NT2/D1 (cell line): ENCODE results near the gene NTN3.
A peak's percentile ranks its signal among the peaks of the same experiment; 100 is the strongest.

Experiments used
- DNase-seq: peaks from one replicate; pipeline ENCODE4 v3.0.0-alpha.2; 2011; ENCODE audit warnings: low read depth, low spot score
- H3K27me3 ChIP-seq: 2 replicates; pipeline ENCODE4 v1.6.0; 2011; ENCODE audit warnings: mild to moderate bottlenecking; ENCODE audit not compliant: insufficient read length, insufficient read depth
- H3K36me3 ChIP-seq: 2 replicates; pipeline ENCODE4 v1.6.1; 2011; ENCODE audit warnings: mild to moderate bottlenecking, low read length, mixed read lengths; ENCODE audit not compliant: insufficient read depth, insufficient read length
- H3K4me1 ChIP-seq: 2 replicates; pipeline ENCODE4 v1.5.1; 2011; ENCODE audit not compliant: insufficient read depth, insufficient read length
- H3K4me3 ChIP-seq: 2 replicates; pipeline ENCODE4 v1.5.1; 2011; ENCODE audit warnings: low read depth; ENCODE audit not compliant: insufficient read length
- H3K9ac ChIP-seq: 2 replicates; pipeline ENCODE4 v1.6.0; 2011; ENCODE audit warnings: low read depth; ENCODE audit not compliant: insufficient read length
- H3K9me3 ChIP-seq: 2 replicates; pipeline ENCODE4 v1.5.1; 2011; ENCODE audit warnings: mild to moderate bottlenecking, low read length; ENCODE audit not compliant: insufficient read depth
- SUZ12 ChIP-seq: IDR thresholded peaks from 2 replicates; pipeline ENCODE4 v1.6.1; 2011; ENCODE audit not compliant: insufficient read length, insufficient read depth; ENCODE audit errors: extremely low read depth
- YY1 ChIP-seq: IDR thresholded peaks from 2 replicates; pipeline ENCODE4 v1.6.1; 2011; ENCODE audit not compliant: insufficient read length, insufficient read depth
- ZNF274 ChIP-seq: IDR thresholded peaks from 2 replicates; pipeline ENCODE4 v1.6.1; 2011; ENCODE audit warnings: mild to moderate bottlenecking, low read depth, low read length

The NTN3 gene

GRCh38 chr16:2460916-2461315 is 10.2 kb upstream of the NTN3 start:
- Histone ChIP-seq H3K4me3 (peak overlapping the region; percentile 72), H3K9ac (peak overlapping the region; percentile 89)

GRCh38 chr16:2462031-2462866 is 8.8 kb upstream of the NTN3 start:
- Histone ChIP-seq H3K36me3 (peaks cover 61% of the 10 kb centered on the region), H3K27me3 (no peaks in the 10 kb centered on the region), H3K9ac (peak overlapping the region; percentile 89), H3K4me1 (peaks cover 39% of the 10 kb centered on the region), H3K9me3 (no peaks in the 10 kb centered on the region), H3K4me3 (no peak overlapping the region)
- no peak for DNase-seq
- TF ChIP-seq YY1 (no peak), SUZ12 (no peak), ZNF274 (no peak)

More at GRCh38 chr16:2460916-2461315, 10.2 kb upstream of the NTN3 start:
- DNase-seq, result no peak
- H3K27me3 ChIP-seq, result no peaks in the 10 kb centered on the region
- H3K36me3 ChIP-seq, result peaks cover 72% of the 10 kb centered on the region
- TF ChIP-seq SUZ12, result no peak
- TF ChIP-seq ZNF274, result no peak
- TF ChIP-seq YY1, result no peak
- peaks cover 43% of the 10 kb centered on the region for H3K4me1 ChIP-seq
- no peaks in the 10 kb centered on the region for H3K9me3 ChIP-seq

- Histone ChIP-seq H3K9ac (peak overlapping the region; percentile 24), H3K4me1 (peaks cover 41% of the 10 kb centered on the region), H3K36me3 (peaks cover 44% of the 10 kb centered on the region), H3K9me3 (no peaks in the 10 kb centered on the region), H3K4me3 (no peak overlapping the region), H3K27me3 (no peaks in the 10 kb centered on the region)
- TF ChIP-seq YY1 (no peak), SUZ12 (no peak), ZNF274 (no peak)
- DNase-seq, result no peak
These were observed 6.8 kb upstream of the NTN3 start for GRCh38 chr16:2464333-2464732.

- H3K9ac ChIP-seq, result peak overlapping the region; percentile 3
- H3K9me3 ChIP-seq, result no peaks in the 10 kb centered on the region
- TF ChIP-seq SUZ12, result no peak
- TF ChIP-seq YY1, result no peak
- TF ChIP-seq ZNF274, result no peak
- no peak overlapping the region for H3K4me3 ChIP-seq
- H3K4me1 ChIP-seq, result peaks cover 49% of the 10 kb centered on the region
- DNase-seq, result no peak
- H3K27me3 ChIP-seq, result peaks cover 6% of the 10 kb centered on the region
- H3K36me3 ChIP-seq, result peaks cover 42% of the 10 kb centered on the region
These were observed 5.3 kb upstream of the NTN3 start for GRCh38 chr16:2465653-2466415.

- H3K27me3 ChIP-seq, result peaks cover 7% of the 10 kb centered on the region
- peaks cover 32% of the 10 kb centered on the region for H3K36me3 ChIP-seq
- peaks cover 45% of the 10 kb centered on the region for H3K4me1 ChIP-seq
- H3K9ac ChIP-seq, result peak overlapping the region; percentile 71
- peak overlapping the region; percentile 18 for H3K4me3 ChIP-seq
- H3K9me3 ChIP-seq, result no peaks in the 10 kb centered on the region
- no peak for DNase-seq
- TF ChIP-seq SUZ12, result no peak
- TF ChIP-seq ZNF274, result no peak
- no peak for TF ChIP-seq YY1
These were observed 4.2 kb upstream of the NTN3 start for GRCh38 chr16:2466667-2467527.

- no peak for TF ChIP-seq YY1
- no peak for TF ChIP-seq ZNF274
- TF ChIP-seq SUZ12, result no peak
- peaks cover 48% of the 10 kb centered on the region for H3K4me1 ChIP-seq
- peak overlapping the region; percentile 95 for H3K9ac ChIP-seq
- H3K4me3 ChIP-seq, result peak overlapping the region; percentile 49
- H3K9me3 ChIP-seq, result no peaks in the 10 kb centered on the region
- H3K36me3 ChIP-seq, result peaks cover 24% of the 10 kb centered on the region
- DNase-seq, result no peak
- H3K27me3 ChIP-seq, result peaks cover 14% of the 10 kb centered on the region
These were observed 3.4 kb upstream of the NTN3 start for GRCh38 chr16:2467528-2468232.
